GM12873 (cell line): Measurements from ENCODE around the gene C8G.

Experiments used
- CTCF ChIP-seq: IDR thresholded peaks from 2 replicates; pipeline ENCODE4 v1.5.1; 2012; ENCODE audit warnings: low read depth, mild to moderate bottlenecking, moderate library complexity, low read length, control low read depth; ENCODE audit not compliant: insufficient read depth; ENCODE audit errors: missing control alignments

C8G gene

GRCh38 chr9:136961279-136962065 lies 16.4 kb downstream of the C8G start:
- no peak for TF ChIP-seq CTCF

DNA sequence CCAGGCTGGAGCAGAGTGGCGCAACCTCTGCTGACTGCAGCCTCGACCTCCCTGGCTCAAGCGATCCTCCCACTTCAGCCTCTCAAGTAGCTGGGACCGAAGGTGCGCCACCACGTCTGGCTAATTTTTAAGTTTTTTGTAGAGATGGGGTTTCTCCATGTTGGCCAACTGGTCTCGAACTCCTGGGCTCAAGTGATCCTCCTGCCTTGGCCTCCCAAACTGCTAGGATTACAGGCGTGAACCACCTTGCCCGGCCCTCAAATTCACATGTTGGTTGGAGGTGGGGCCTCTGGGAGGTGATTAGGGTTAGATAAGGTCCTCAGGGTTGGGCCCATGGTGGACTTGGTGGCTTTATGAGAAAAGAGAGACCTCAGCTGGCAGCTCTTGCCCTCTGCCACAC lies 17.1 kb downstream of the C8G start:
- TF ChIP-seq CTCF, result no peak

GRCh38 chr9:136962701-136963248 lies 17.7 kb downstream of the C8G start:
- TF ChIP-seq CTCF, result no peak

DNA sequence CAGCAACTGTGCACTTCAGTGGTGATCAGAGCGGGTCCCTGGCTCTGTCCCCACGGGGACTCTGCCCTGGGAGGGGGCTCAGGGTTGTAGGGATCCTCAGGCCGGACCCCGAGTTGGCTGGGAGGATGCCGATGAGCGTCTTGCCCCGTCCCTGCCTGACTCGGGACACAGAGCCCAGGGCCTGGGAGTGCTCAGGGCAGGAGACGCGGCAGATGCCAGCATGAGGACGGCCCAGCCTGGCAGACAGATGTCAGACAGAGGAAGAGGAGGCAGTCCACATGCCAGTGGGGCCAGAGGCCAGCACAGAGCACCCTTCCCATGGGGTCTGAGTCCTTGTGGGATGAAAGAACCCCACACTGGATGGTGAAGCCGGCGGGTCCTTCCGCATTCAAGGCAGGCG lies 18.3 kb downstream of the C8G start:
- TF ChIP-seq CTCF, result no peak

- TF ChIP-seq CTCF, result no peak
Measured at GRCh38 chr9:136963751-136964150, 18.7 kb downstream of the C8G start.

DNA sequence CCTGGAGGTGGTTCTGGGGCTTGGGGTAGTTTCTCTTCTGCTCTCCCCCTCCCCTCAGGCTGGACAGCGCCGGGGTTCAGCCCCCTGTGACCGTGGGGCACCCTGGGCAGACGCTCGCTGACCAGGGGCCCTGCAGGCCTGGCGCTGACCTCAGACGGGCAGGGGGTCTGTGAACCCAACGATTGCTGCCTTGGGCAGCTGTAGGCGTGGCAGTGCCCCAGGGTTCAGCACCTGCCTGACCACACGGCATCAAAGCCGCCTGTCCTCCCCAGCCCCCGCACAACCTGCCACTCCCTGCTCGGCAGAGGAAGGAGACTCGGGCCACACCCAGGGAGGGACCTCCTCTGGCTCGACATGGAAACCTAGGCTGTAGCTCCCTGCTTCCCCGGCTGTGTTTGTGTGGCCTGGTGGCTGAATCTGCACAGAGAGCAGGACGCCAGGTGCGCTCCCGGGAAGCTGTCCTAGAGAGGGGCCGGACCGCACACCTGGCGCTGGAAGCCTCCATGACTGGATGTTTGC lies 19.2 kb downstream of the C8G start:
- no peak for TF ChIP-seq CTCF

DNA sequence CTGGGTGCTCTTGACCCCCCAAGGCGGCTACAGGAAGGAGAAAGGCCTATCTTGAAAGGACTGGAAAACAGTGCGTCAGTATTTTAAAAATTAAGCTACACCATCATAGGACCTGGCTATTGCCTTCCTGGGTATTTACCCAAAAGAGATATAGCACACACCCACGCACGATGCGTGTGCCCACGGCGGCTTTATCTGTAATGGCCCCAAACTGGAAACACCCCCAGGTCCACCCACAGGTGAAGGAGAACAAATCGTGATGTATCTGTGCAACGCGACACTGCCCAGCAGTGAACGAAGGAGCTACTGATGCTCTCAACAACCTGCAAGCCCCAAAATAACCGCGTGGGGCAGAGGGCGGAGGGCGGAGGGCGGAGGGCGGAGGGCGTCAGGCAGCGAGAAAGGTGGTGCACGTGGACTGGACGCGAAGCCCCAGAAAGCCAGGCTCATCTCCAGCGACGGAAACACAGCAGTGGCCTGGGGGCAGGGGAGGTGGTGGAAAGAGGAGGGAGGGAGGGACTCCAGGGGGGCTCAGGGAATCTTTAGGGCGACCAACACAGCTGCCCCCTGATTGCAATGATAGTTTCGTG lies 19.9 kb downstream of the C8G start:
- TF ChIP-seq CTCF, result no peak
